Endometrial microvascular endothelial cells (primary cell): Measurements from ENCODE around the gene RNU6-8. TPM values are rescaled to one million over a fixed set of nuclear protein-coding genes. Genes with fewer than 3 reads are reported as not detected.

Experiments
- in situ Hi-C: cut with HindIII; loops from 2 replicates; pipeline ENCODE4 v1.10.0; 2017; ENCODE audit warnings: low sequenced_read_pairs, low pct_unique_long_range_greater_than_20kb; ENCODE audit errors: inconsistent ontology term
- total RNA-seq: library from RNA; depleted of rRNA; stranded (reverse); fragments of >200 nt; gene quantifications from one replicate; pipeline ENCODE4 v1.2.3, GENCODE V29; 2015; ENCODE audit errors: inconsistent ontology term

The RNU6-8 gene
- total RNA-seq: not detected

DNA sequence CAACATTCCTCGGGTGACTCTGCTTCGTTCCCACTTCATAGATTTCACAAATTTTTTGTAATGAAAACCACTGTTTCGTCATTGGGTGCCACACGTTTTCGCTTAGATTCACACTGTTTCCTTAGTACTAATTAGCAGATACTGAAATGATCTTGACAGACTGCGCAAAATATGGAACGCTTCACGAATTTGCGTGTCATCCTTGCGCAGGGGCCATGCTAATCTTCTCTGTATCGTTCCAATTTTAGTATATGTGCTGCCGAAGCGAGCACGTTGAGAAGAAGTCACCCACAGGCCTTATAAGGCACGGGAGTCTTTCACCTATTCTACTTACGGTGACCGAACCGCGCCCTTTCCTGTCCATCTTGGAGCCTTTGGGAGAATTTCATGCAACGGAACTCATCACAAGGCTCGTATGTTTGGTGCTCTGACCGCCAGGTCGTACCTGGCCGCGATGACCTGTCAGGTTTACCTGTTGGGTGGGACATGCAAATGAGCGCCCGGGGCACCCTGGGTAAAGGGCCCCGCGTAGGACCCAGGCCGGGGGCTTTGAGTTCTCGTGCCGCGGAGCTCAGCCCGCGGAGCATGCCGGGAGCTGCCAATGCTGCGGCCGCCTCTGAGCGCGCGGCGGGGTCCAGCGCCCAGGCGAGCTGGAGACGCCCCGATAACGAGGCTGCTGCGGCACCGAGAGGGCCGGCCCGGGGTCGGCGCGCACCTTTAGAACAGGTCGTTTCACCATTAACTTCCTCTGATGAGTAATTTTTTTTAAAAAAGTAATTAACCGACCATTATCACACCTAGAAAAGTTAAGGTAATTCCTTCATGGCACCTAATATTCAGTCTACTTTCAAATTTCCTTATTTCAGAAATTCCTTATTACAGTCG is at the start of gene RNU6-8:
RNU6-8 (minus strand) TSS at position 272 of the 885 bp plus-strand sequence.
- in situ Hi-C loops: no loop called here

DNA sequence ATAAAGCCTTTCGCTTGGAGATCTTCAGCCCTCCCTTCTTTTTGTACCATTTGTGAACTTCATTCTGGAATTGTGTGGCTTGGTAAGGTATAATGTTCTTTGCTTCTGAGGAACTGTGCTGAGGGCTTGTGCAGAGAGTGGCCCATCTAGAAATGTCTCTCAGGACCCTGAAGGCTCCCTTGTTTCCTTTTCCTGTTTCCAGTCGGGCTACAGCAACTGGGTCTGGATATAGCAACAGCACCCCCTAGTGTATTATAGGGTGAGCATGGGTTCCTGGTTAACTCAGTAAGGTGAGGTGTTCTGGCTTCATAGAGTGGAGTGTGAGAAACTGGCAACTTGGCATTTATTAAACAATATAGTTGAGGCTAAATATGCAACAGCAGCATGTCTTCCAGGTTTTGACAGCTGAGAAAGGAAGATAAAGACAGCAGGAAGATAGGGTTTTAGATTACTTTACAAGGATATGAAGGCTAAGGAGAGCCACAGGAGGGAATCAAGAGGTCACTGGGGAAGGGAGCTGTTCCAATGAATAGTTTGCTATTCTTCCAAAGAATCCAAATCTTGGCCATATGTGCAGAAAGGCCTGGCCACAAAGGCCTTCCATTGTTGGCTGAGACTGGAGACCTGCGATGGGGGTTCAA is 49.1 kb upstream of the RNU6-8 start:
- in situ Hi-C loops: no loop called here

DNA sequence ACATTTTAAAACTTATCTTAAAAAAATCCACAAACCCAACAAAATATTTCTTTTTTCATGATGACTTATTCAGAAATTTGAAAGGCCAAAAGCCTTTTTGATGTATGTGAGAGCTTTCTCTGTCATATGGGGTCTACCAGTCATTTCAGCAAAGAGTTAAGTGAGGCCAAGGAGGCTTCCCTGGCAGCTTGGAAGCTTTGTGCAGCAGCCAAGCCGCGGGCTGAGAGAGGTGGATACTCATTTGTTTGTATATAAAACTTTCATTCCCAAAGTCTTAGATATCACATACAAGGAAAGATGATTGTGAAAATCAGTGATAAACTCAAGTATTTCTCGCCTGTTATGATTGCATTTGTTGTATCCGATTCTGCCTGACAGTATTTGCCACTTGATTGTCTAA is 48.5 kb upstream of the RNU6-8 start:
- in situ Hi-C loops: no loop called here

DNA sequence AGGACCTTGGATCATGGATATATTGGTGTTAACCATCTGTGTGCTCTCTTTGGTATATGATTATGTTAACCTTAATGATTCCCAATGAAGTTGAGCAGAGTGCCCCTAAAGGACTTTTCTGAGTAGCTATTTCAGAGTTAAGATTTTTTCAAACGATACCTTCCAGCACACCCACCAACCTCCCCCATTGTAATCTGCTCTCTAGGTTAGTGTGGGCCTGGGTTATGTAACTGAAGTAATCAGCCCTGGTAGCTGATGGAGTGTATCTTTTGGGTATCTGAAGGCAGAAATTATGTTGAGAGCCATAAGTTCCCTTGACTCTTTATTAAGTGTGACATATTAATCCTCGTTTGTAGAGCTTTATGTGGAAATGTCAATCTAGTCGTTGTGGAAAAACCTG is 47.6 kb upstream of the RNU6-8 start:
- in situ Hi-C loops: no loop called here

DNA sequence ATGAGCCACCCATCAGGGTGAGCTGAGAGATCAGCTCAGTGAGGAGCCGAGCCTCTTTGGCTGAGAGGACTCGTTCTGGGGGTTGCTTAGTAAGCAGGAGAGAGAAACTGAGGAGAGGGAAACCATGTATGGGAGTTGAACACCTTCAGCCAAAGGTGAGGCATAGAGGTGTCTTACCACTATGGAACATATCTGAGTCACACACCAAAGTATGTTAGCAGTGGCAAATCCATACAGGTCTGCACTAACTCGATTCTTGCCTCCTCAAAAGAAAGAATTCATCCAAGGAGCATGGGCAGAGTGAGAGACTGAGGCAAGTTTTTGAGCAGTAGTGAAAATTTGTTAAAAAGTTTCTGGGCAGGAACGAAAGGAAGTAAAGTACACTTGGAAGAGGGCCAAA is 46.7 kb upstream of the RNU6-8 start:
- in situ Hi-C loops: no loop called here

GRCh38 chr14:32249371-32249770 is 46.3 kb upstream of the RNU6-8 start:
- in situ Hi-C loops: no loop called here

- in situ Hi-C loops: no loop called here
Observed at GRCh38 chr14:32246751-32247150, 43.7 kb upstream of the RNU6-8 start.

- in situ Hi-C loops: no loop called here
Observed at GRCh38 chr14:32244404-32244803, 41.3 kb upstream of the RNU6-8 start.

- in situ Hi-C loops: no loop called here
Observed at GRCh38 chr14:32233260-32233659, 30.2 kb upstream of the RNU6-8 start.

- in situ Hi-C loops: no loop called here
Observed at GRCh38 chr14:32232481-32232880, 29.4 kb upstream of the RNU6-8 start.

GRCh38 chr14:32230695-32231280 is 27.7 kb upstream of the RNU6-8 start:
- in situ Hi-C loops: no loop called here

DNA sequence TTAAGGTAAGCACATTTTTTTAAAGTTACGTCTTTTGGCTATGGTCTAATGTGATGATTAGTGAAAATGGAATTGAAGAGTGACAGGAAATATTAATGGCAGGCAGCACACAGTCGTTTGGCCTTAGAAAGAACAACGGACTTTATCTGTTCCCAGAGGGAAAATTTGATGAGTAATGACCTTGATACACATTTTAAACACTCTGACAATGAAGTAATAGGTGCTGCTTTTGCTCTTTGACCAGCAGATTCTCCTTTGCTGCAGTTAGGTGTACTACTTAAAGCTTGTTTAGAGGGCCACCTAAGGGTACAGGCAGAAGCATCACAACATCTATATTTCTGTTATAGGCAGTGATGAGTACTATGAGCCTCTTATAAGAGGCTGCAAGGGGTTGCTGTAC is 27.1 kb upstream of the RNU6-8 start:
- in situ Hi-C loops: no loop called here

- in situ Hi-C loops: no loop called here
Observed at GRCh38 chr14:32226056-32226455, 23.0 kb upstream of the RNU6-8 start.

GRCh38 chr14:32225378-32225920 is 22.4 kb upstream of the RNU6-8 start:
- in situ Hi-C loops: no loop called here

DNA sequence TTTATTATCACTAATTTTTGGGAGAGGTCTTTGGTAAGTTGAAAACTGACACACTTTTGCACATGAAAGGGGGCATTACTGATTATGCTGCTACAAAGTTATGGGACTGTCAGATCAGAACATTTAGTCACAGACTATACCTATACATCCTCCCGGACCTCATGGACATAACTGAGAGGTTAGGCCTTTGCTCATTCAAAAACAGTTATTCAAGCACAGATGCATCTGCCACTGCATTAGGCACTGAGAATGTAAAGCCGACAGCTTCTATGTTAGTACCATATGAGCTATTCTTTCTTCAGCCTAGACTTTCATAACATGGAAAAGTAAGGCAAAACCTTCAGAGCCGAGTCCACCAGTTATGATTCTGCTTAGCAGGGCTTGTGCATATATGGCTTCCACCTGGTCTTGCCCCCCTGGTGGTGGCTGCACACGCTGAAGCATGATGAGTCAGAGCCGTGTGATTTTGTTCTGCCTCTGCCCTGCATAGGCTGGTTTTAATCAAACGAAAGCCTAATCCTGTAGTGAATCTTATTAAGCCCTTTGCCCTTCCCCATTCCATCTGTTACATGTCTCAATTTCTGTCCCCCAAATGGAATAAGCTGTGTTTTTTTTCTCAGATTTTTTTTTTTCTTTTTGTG is 21.8 kb upstream of the RNU6-8 start:
- in situ Hi-C loops: no loop called here

- in situ Hi-C loops: no loop called here
Observed at GRCh38 chr14:32217301-32217700, 14.2 kb upstream of the RNU6-8 start.

GRCh38 chr14:32212833-32213232 is 9.8 kb upstream of the RNU6-8 start:
- in situ Hi-C loops: no loop called here

DNA sequence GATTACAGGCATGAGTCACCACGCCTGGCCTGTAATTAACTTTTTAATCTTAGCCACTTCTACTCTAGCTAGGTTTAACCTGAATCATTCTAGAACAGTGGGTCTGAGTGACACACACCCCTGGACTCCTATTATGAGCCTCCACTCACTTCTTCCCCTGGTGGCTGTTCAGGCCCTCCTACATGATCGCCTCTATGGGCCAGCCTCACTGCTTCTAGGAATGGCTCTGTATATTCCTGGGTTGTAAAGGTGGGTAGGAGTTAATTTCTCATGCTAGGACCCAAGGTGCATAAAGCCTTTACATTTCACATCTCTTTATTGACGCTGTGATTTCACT is 8.0 kb upstream of the RNU6-8 start:
- in situ Hi-C loops: no loop called here

DNA sequence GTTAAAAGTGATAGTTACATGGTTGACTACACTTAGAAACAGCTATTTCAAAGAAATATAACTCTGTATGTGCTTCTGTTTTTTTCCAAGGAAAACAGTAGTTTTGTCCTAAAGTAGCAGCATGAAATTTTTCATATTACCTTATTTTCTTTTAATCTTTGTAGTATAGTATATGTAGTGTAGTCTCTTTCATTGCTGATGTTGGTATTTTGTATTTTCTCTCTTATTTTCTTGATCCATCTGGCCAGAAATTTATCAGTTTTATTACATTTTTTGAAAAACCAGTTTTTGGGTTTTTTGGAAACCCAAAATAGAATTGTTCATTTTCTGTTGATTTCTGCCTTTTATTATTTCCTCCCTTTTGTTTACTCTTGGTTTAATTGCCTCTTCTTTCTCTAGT is 6.4 kb upstream of the RNU6-8 start:
- in situ Hi-C loops: no loop called here
